ENCODE measurements around the gene TSPAN18. TPM values are rescaled to one million over a fixed set of nuclear protein-coding genes. Genes with fewer than 3 reads are reported as not detected.
A peak's percentile ranks its signal among the peaks of the same experiment; 100 is the strongest.

The TSPAN18 gene
- total RNA-seq, 1 donor from 2014 or later, result 52.8 TPM

- H3K27me3 Mint-ChIP-seq, result no peaks in the 10 kb centered on the region
- TF ChIP-seq CTCF (conservative IDR thresholded peaks at IDR 0.05), result no peak
- peaks cover 7% of the 10 kb centered on the region for H3K36me3 Mint-ChIP-seq
- H3K4me1 Mint-ChIP-seq (ENCODE audit: unreplicated experiment), result peaks cover 44% of the 10 kb centered on the region
- H3K4me3 Mint-ChIP-seq, result peak overlapping the region; percentile 25
- H3K9me3 Mint-ChIP-seq, result peaks cover 1% of the 10 kb centered on the region
- H3K27ac Mint-ChIP-seq, result no peak overlapping the region
- no peak for DNase-seq (ENCODE audit: extremely low spot score, unreplicated experiment)
Observed at GRCh38 chr11:44761551-44761961, 34.8 kb downstream of the TSPAN18 start.

GRCh38 chr11:44763121-44763820 is 36.5 kb downstream of the TSPAN18 start:
- Mint-ChIP-seq H3K4me3 (peak overlapping the region; percentile 2), H3K36me3 (peaks cover 14% of the 10 kb centered on the region), H3K27me3 (no peaks in the 10 kb centered on the region), H3K4me1 (ENCODE audit: unreplicated experiment) (peaks cover 45% of the 10 kb centered on the region), H3K9me3 (peaks cover 7% of the 10 kb centered on the region), H3K27ac (peak overlapping the region; percentile 2)
- DNase-seq (ENCODE audit: extremely low spot score, unreplicated experiment), result no peak
- no peak for TF ChIP-seq CTCF (conservative IDR thresholded peaks at IDR 0.05)

- H3K9me3 Mint-ChIP-seq, result peaks cover 11% of the 10 kb centered on the region
- H3K4me1 Mint-ChIP-seq (ENCODE audit: unreplicated experiment), result peaks cover 42% of the 10 kb centered on the region
- peaks cover 15% of the 10 kb centered on the region for H3K36me3 Mint-ChIP-seq
- H3K27ac Mint-ChIP-seq, result no peak overlapping the region
- no peak overlapping the region for H3K4me3 Mint-ChIP-seq
- H3K27me3 Mint-ChIP-seq, result no peaks in the 10 kb centered on the region
- DNase-seq (ENCODE audit: extremely low spot score, unreplicated experiment), result no peak
- TF ChIP-seq CTCF (conservative IDR thresholded peaks at IDR 0.05), result no peak
Observed at GRCh38 chr11:44764583-44764982, 37.8 kb downstream of the TSPAN18 start.

GRCh38 chr11:44765026-44765595 is 38.3 kb downstream of the TSPAN18 start:
- Mint-ChIP-seq H3K4me1 (ENCODE audit: unreplicated experiment) (peaks cover 41% of the 10 kb centered on the region), H3K27me3 (no peaks in the 10 kb centered on the region), H3K4me3 (no peak overlapping the region), H3K27ac (no peak overlapping the region), H3K36me3 (peaks cover 15% of the 10 kb centered on the region), H3K9me3 (peaks cover 11% of the 10 kb centered on the region)
- DNase-seq (ENCODE audit: extremely low spot score, unreplicated experiment), result no peak
- TF ChIP-seq CTCF (conservative IDR thresholded peaks at IDR 0.05), result no peak

- Mint-ChIP-seq H3K4me3 (no peak overlapping the region), H3K27ac (no peak overlapping the region), H3K9me3 (peaks cover 11% of the 10 kb centered on the region), H3K27me3 (no peaks in the 10 kb centered on the region), H3K36me3 (peaks cover 19% of the 10 kb centered on the region), H3K4me1 (ENCODE audit: unreplicated experiment) (peaks cover 42% of the 10 kb centered on the region)
- no peak for TF ChIP-seq CTCF (conservative IDR thresholded peaks at IDR 0.05)
- DNase-seq (ENCODE audit: extremely low spot score, unreplicated experiment), result no peak
Observed at GRCh38 chr11:44765676-44766075, 38.9 kb downstream of the TSPAN18 start.

All from type B pancreatic cell (in vitro differentiated cells).